Measurements from ENCODE around the gene ANKS6.

Gene ANKS6

DNA sequence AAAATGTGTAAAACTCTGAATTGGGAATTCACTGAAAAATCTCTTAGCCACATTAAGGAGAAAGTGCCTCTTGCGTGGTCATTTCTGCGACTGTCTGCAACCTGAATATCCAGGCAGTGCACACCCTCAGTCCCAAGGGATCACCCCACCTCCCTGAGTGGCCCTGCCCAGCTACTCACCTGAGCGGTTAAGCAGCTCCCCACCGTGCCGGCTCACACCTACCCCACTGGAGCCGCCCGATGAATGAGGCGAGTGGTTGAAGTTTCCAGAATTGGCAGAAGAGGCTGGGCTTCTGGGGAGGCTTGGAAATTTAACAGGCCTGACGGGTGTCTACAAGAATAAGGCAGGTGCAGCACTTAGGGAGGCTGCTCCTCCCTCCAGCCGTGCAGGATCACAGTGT is 25.6 kb downstream of the ANKS6 start:
- Histone ChIP-seq H3K4ac (ENCODE audit: low read depth, low read length) (no peak overlapping the region), H2BK120ac (ENCODE audit: low read depth, low read length) (no peak overlapping the region), H2AK5ac (ENCODE audit: low read length) (no peak overlapping the region), H3K9ac (ENCODE audit: low read length) (no peak overlapping the region), H4K8ac (ENCODE audit: low read depth, low read length) (no peak overlapping the region), H3K18ac (ENCODE audit: low read length) (no peak overlapping the region), H3K4me3 (ENCODE audit: low read length) (no peak overlapping the region), H2BK5ac (ENCODE audit: low read length) (no peak overlapping the region), H3K23ac (ENCODE audit: low read length) (no peak overlapping the region), H3K4me2 (ENCODE audit: low read length) (no peak overlapping the region), H3K36me3 (ENCODE audit: control insufficient read depth, insufficient read depth, low read length) (peaks cover 4% of the 10 kb centered on the region), H3K79me2 (ENCODE audit: control insufficient read depth, insufficient read depth, low read length) (no peaks in the 10 kb centered on the region), H3K27ac (ENCODE audit: low read depth, low read length) (no peak overlapping the region), H3K27me3 (ENCODE audit: insufficient read depth, low read length, poor library complexity) (no peaks in the 10 kb centered on the region), H3K4me1 (ENCODE audit: control insufficient read depth, low read depth, low read length) (no peaks in the 10 kb centered on the region), H2BK15ac (replicated peaks; ENCODE audit: low read depth) (no peak overlapping the region), H4K5ac (ENCODE audit: low read length) (no peak overlapping the region), H3K79me1 (ENCODE audit: low read length) (no peaks in the 10 kb centered on the region), H3K56ac (ENCODE audit: low read length) (no peak overlapping the region)
- no CpG with 5 or more reads among the region's 10 CpGs for WGBS (ENCODE audit: extremely low coverage, insufficient coverage, low lambda C conversion rate)
- no peak for DNase-seq

DNA sequence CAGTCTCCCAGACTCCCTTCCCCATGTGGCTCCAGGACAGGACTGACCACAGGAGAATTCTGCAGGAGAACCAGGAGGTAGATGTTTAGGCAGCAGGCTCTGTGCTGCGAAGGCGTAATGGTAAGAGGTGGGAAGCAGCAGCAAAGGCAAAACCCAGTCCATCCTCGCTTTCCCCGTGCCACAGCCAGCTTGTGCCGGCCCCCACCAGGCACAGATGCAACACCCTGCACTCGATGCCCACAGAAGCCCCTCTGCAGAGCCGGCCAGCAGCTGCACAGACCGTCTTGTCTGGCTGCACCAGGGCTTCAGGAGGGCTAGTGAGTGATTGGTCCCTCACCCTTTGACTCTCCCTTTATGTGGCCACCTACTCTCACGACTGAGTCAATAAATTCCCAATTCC is 28.0 kb downstream of the ANKS6 start:
- H2BK5ac ChIP-seq (ENCODE audit: low read length), result no peak overlapping the region
- no peak overlapping the region for H2BK15ac ChIP-seq (replicated peaks; ENCODE audit: low read depth)
- no peak overlapping the region for H2BK120ac ChIP-seq (ENCODE audit: low read depth, low read length)
- peaks cover 2% of the 10 kb centered on the region for H3K36me3 ChIP-seq (ENCODE audit: control insufficient read depth, insufficient read depth, low read length)
- H3K4ac ChIP-seq (ENCODE audit: low read depth, low read length), result no peak overlapping the region
- no CpG with 5 or more reads among the region's 9 CpGs for WGBS (ENCODE audit: extremely low coverage, insufficient coverage, low lambda C conversion rate)
- no peak overlapping the region for H3K9ac ChIP-seq (ENCODE audit: low read length)
- H3K56ac ChIP-seq (ENCODE audit: low read length), result no peak overlapping the region
- H3K4me3 ChIP-seq (ENCODE audit: low read length), result no peak overlapping the region
- no peak overlapping the region for H2AK5ac ChIP-seq (ENCODE audit: low read length)
- H4K8ac ChIP-seq (ENCODE audit: low read depth, low read length), result no peak overlapping the region
- no peaks in the 10 kb centered on the region for H3K27me3 ChIP-seq (ENCODE audit: insufficient read depth, low read length, poor library complexity)
- no peak overlapping the region for H4K5ac ChIP-seq (ENCODE audit: low read length)
- no peak overlapping the region for H3K23ac ChIP-seq (ENCODE audit: low read length)
- no peaks in the 10 kb centered on the region for H3K4me1 ChIP-seq (ENCODE audit: control insufficient read depth, low read depth, low read length)
- no peak overlapping the region for H3K27ac ChIP-seq (ENCODE audit: low read depth, low read length)
- no peaks in the 10 kb centered on the region for H3K79me1 ChIP-seq (ENCODE audit: low read length)
- DNase-seq, result no peak
- H3K79me2 ChIP-seq (ENCODE audit: control insufficient read depth, insufficient read depth, low read length), result no peaks in the 10 kb centered on the region
- H3K4me2 ChIP-seq (ENCODE audit: low read length), result no peak overlapping the region
- H3K18ac ChIP-seq (ENCODE audit: low read length), result no peak overlapping the region

DNA sequence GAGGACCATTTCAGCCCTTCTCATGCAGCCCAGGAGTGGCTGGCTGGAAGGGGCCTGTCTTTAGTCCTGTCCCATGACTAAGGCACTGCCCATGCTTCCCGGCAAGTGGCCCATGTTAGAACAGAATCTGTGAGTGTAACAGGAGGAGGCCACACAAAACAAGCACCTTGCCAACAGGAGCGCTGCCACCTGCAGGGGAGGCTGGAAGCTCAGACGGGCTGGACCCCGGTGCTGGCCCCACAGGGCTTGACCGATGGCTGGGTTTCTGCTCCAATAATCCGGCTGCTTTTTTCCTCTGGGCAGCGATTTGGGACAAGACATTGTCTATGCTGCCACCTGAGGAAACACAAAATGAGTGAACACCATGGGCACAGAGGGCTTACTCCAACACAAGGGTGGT is 28.4 kb downstream of the ANKS6 start:
- H3K4ac ChIP-seq (ENCODE audit: low read depth, low read length), result no peak overlapping the region
- H3K23ac ChIP-seq (ENCODE audit: low read length), result no peak overlapping the region
- H2AK5ac ChIP-seq (ENCODE audit: low read length), result no peak overlapping the region
- H3K4me3 ChIP-seq (ENCODE audit: low read length), result no peak overlapping the region
- no peaks in the 10 kb centered on the region for H3K79me1 ChIP-seq (ENCODE audit: low read length)
- H3K18ac ChIP-seq (ENCODE audit: low read length), result no peak overlapping the region
- no peak overlapping the region for H2BK120ac ChIP-seq (ENCODE audit: low read depth, low read length)
- H2BK15ac ChIP-seq (replicated peaks; ENCODE audit: low read depth), result no peak overlapping the region
- H3K79me2 ChIP-seq (ENCODE audit: control insufficient read depth, insufficient read depth, low read length), result no peaks in the 10 kb centered on the region
- no peak overlapping the region for H3K27ac ChIP-seq (ENCODE audit: low read depth, low read length)
- no peak overlapping the region for H2BK5ac ChIP-seq (ENCODE audit: low read length)
- no peak overlapping the region for H3K4me2 ChIP-seq (ENCODE audit: low read length)
- H4K5ac ChIP-seq (ENCODE audit: low read length), result no peak overlapping the region
- no peaks in the 10 kb centered on the region for H3K27me3 ChIP-seq (ENCODE audit: insufficient read depth, low read length, poor library complexity)
- H3K56ac ChIP-seq (ENCODE audit: low read length), result no peak overlapping the region
- no peak overlapping the region for H3K9ac ChIP-seq (ENCODE audit: low read length)
- no peak overlapping the region for H4K8ac ChIP-seq (ENCODE audit: low read depth, low read length)
- WGBS (ENCODE audit: extremely low coverage, insufficient coverage, low lambda C conversion rate), result no CpG with 5 or more reads among the region's 7 CpGs
- no peak for DNase-seq
- H3K4me1 ChIP-seq (ENCODE audit: control insufficient read depth, low read depth, low read length), result no peaks in the 10 kb centered on the region
- H3K36me3 ChIP-seq (ENCODE audit: control insufficient read depth, insufficient read depth, low read length), result peaks cover 1% of the 10 kb centered on the region

DNA sequence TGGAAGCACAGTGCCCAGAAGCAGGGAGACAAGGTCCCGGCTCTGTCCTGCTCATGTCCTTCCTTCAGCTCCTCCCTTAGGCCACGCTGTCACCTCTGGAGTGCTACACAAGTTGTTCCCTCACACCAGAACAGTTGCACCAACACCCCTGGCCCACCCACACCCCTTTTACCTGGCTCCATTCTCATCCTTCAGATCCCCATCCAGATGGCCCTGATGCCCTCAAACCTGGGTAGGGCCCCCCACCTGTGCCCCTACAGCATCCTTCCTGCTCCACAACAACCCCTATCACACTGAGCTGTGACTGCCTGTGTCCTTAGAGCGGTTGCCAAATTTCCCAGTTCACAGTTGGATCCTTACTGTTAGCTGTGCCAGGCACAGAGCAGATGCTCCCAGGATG is 29.2 kb downstream of the ANKS6 start:
- Histone ChIP-seq H3K23ac (ENCODE audit: low read length) (no peak overlapping the region), H3K36me3 (ENCODE audit: control insufficient read depth, insufficient read depth, low read length) (no peaks in the 10 kb centered on the region), H3K79me1 (ENCODE audit: low read length) (no peaks in the 10 kb centered on the region), H2BK5ac (ENCODE audit: low read length) (no peak overlapping the region), H3K4me2 (ENCODE audit: low read length) (no peak overlapping the region), H3K9ac (ENCODE audit: low read length) (no peak overlapping the region), H4K5ac (ENCODE audit: low read length) (no peak overlapping the region), H3K18ac (ENCODE audit: low read length) (no peak overlapping the region), H3K4ac (ENCODE audit: low read depth, low read length) (no peak overlapping the region), H2AK5ac (ENCODE audit: low read length) (no peak overlapping the region), H3K79me2 (ENCODE audit: control insufficient read depth, insufficient read depth, low read length) (no peaks in the 10 kb centered on the region), H3K4me1 (ENCODE audit: control insufficient read depth, low read depth, low read length) (no peaks in the 10 kb centered on the region), H4K8ac (ENCODE audit: low read depth, low read length) (no peak overlapping the region), H3K27me3 (ENCODE audit: insufficient read depth, low read length, poor library complexity) (no peaks in the 10 kb centered on the region), H3K27ac (ENCODE audit: low read depth, low read length) (no peak overlapping the region), H2BK15ac (replicated peaks; ENCODE audit: low read depth) (no peak overlapping the region), H2BK120ac (ENCODE audit: low read depth, low read length) (no peak overlapping the region), H3K4me3 (ENCODE audit: low read length) (no peak overlapping the region), H3K56ac (ENCODE audit: low read length) (no peak overlapping the region)
- WGBS (ENCODE audit: extremely low coverage, insufficient coverage, low lambda C conversion rate), result no CpG with 5 or more reads among the region's 3 CpGs
- DNase-seq, result no peak

DNA sequence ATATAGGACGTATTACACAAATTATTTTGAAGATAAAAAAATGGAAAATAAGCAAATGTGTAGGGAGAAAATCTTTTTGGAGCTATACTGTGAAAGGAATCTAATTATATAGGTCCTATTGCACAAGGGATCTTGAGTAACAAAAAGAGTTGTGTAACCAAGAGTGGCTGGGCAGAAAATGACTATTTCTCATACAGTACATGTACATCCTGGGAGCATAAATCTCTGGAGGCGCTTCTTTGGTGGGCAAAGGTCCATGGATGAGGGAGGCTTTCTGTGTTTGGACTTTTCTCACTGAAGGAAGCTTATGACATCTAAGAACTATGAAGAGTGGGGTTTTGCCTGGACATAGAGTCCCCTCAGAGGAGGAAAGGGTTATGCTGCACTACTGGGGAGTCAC is 29.8 kb downstream of the ANKS6 start:
- Histone ChIP-seq H3K4me3 (ENCODE audit: low read length) (no peak overlapping the region), H3K36me3 (ENCODE audit: control insufficient read depth, insufficient read depth, low read length) (no peaks in the 10 kb centered on the region), H3K9ac (ENCODE audit: low read length) (no peak overlapping the region), H3K18ac (ENCODE audit: low read length) (no peak overlapping the region), H3K79me1 (ENCODE audit: low read length) (no peaks in the 10 kb centered on the region), H4K8ac (ENCODE audit: low read depth, low read length) (no peak overlapping the region), H2BK120ac (ENCODE audit: low read depth, low read length) (no peak overlapping the region), H3K4me2 (ENCODE audit: low read length) (no peak overlapping the region), H3K27ac (ENCODE audit: low read depth, low read length) (no peak overlapping the region), H2AK5ac (ENCODE audit: low read length) (no peak overlapping the region), H2BK15ac (replicated peaks; ENCODE audit: low read depth) (no peak overlapping the region), H3K56ac (ENCODE audit: low read length) (no peak overlapping the region), H2BK5ac (ENCODE audit: low read length) (no peak overlapping the region), H4K5ac (ENCODE audit: low read length) (no peak overlapping the region), H3K79me2 (ENCODE audit: control insufficient read depth, insufficient read depth, low read length) (no peaks in the 10 kb centered on the region), H3K27me3 (ENCODE audit: insufficient read depth, low read length, poor library complexity) (no peaks in the 10 kb centered on the region), H3K4me1 (ENCODE audit: control insufficient read depth, low read depth, low read length) (no peaks in the 10 kb centered on the region), H3K23ac (ENCODE audit: low read length) (no peak overlapping the region), H3K4ac (ENCODE audit: low read depth, low read length) (no peak overlapping the region)
- no CpG with 5 or more reads among the region's 2 CpGs for WGBS (ENCODE audit: extremely low coverage, insufficient coverage, low lambda C conversion rate)
- no peak for DNase-seq

DNA sequence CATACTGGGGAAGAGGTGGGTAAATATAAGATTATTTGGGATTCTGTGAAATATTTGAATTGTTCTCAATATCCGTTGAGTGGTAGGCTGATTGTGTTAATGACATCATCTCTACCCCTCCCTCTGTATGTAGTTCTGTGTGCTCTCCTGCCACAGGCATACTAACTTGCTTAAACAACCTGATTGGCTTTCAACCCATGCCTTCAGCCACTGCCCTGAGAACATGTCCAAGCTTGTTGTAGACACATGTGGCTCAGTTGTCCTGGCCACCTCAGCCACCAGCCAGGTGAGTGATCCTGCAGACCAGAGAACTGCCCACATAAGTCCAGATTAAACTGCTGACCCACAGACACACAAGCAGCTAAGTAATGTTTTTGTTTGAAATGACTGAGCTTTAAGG is 31.1 kb downstream of the ANKS6 start:
- no peaks in the 10 kb centered on the region for H3K4me1 ChIP-seq (ENCODE audit: control insufficient read depth, low read depth, low read length)
- no peaks in the 10 kb centered on the region for H3K79me2 ChIP-seq (ENCODE audit: control insufficient read depth, insufficient read depth, low read length)
- H3K4me2 ChIP-seq (ENCODE audit: low read length), result no peak overlapping the region
- no peaks in the 10 kb centered on the region for H3K27me3 ChIP-seq (ENCODE audit: insufficient read depth, low read length, poor library complexity)
- H2BK120ac ChIP-seq (ENCODE audit: low read depth, low read length), result no peak overlapping the region
- H2BK5ac ChIP-seq (ENCODE audit: low read length), result no peak overlapping the region
- no peak overlapping the region for H3K23ac ChIP-seq (ENCODE audit: low read length)
- H3K56ac ChIP-seq (ENCODE audit: low read length), result no peak overlapping the region
- H3K4me3 ChIP-seq (ENCODE audit: low read length), result no peak overlapping the region
- no peak overlapping the region for H4K8ac ChIP-seq (ENCODE audit: low read depth, low read length)
- H3K18ac ChIP-seq (ENCODE audit: low read length), result no peak overlapping the region
- H4K5ac ChIP-seq (ENCODE audit: low read length), result no peak overlapping the region
- no peaks in the 10 kb centered on the region for H3K79me1 ChIP-seq (ENCODE audit: low read length)
- H2BK15ac ChIP-seq (replicated peaks; ENCODE audit: low read depth), result no peak overlapping the region
- no peak overlapping the region for H3K9ac ChIP-seq (ENCODE audit: low read length)
- no CpG with 5 or more reads among the region's 1 CpG for WGBS (ENCODE audit: extremely low coverage, insufficient coverage, low lambda C conversion rate)
- no peak overlapping the region for H3K4ac ChIP-seq (ENCODE audit: low read depth, low read length)
- DNase-seq, result no peak
- no peak overlapping the region for H3K27ac ChIP-seq (ENCODE audit: low read depth, low read length)
- H2AK5ac ChIP-seq (ENCODE audit: low read length), result no peak overlapping the region
- no peaks in the 10 kb centered on the region for H3K36me3 ChIP-seq (ENCODE audit: control insufficient read depth, insufficient read depth, low read length)

Measured in mesendoderm (in vitro differentiated cells).